Adrenal gland (tissue), 5 donors: ENCODE measurements around the gene KEL.

Experiments
- CTCF ChIP-seq, 6 experiments: fragments of 450-650 bp in 4 of 6; fragments of 200-600 bp in 2 of 6; sonication (generic) in 1 of 6; IDR thresholded peaks; 1 replicate in 5 of 6; 2 replicates in 1 of 6; pipeline versions ENCODE4 v1.5.1 to v1.8.0; 2016 to 2021; ENCODE audit warnings: antibody characterized with exemption in 6 of 6, mild to moderate bottlenecking in 2 of 6, moderate library complexity in 1 of 6
- POLR2A ChIP-seq, 2 donors: fragments of 450-650 bp; IDR thresholded peaks; one replicate each; pipeline ENCODE4 v1.6.1; 2017; ENCODE audit warnings: antibody characterized with exemption in 2 of 2, mild to moderate bottlenecking in 2 of 2, moderate library complexity in 1 of 2
- donor health status: DM: no; HTN: no; CAD: no.

GRCh38 chr7:142913051-142913450, 49.1 kb downstream of the KEL start:
- no peak for TF ChIP-seq CTCF (IDR thresholded peaks at IDR 0.05)
- TF ChIP-seq POLR2A (IDR thresholded peaks at IDR 0.05), result no peak
